NB4 (cell line): ENCODE measurements around the gene JHY.

Experiments
- DNase-seq: peaks from one replicate; pipeline ENCODE4 v3.0.0; 2010; ENCODE audit warnings: low read depth
- H3K4me3 ChIP-seq: one replicate; pipeline ENCODE4 v1.5.1; 2011; ENCODE audit warnings: mild to moderate bottlenecking, low read depth, low read length, moderate library complexity
- MAX ChIP-seq: IDR thresholded peaks from 2 replicates; pipeline ENCODE4 v1.6.1; 2011; ENCODE audit warnings: low read depth, low read length
- MYC ChIP-seq: IDR thresholded peaks from 2 replicates; pipeline ENCODE4 v1.6.1; 2011; ENCODE audit warnings: low read depth, low read length
- POLR2A ChIP-seq: IDR thresholded peaks from 2 replicates; pipeline ENCODE4 v1.6.1; 2011; ENCODE audit warnings: mild to moderate bottlenecking; ENCODE audit not compliant: insufficient read length; ENCODE audit errors: extremely low read depth
- TF ChIP-seq, protein P1 (sequence below): IDR thresholded peaks from one replicate; pipeline ENCODE4 v1.5.1; 2012; ENCODE audit warnings: low read depth, low read length

JHY gene

DNA sequence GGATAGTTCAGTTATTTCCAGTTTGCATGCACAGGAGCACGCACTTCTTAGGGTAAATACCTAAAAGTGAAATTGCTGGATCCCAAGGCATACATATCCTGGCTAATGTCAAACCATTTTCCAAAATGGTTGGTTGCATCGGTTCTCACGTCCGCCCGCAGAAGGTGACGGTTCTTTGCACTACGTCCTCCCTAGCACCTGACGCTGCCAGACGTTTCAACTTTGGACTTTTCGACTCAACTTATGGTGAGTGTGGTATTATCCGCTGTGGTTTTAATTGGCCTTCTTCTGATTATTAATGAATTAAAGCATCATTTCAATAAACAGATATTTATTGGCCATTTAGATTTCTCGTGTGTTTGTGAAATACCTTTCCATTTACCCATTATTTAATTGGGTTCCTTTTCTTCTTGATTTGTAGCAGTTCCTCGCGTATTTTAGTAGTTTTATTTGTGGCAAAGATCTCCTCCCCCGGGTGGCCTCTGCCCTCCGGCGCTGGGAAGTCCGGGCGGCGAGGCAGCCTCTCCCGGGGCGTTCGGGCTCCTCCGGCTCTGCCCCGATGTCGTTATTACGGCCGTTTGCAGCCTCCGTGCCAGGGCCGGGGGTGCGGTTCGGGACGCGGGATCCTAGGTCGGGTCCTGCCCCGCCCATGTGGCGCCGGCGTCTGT is at the start of gene JHY:
Gene JHY, plus strand, starts transcription at position 571 of the 668 bp plus-strand sequence. CDS start 3,091 bp downstream, outside the sequence.
- H3K4me3 ChIP-seq: peak within 1 kb of the TSS; percentile 60
- peak; percentile 60 for DNase-seq
- TF ChIP-seq MAX (no peak), MYC (no peak), POLR2A (no peak)
- TF ChIP-seq, protein P1, sequence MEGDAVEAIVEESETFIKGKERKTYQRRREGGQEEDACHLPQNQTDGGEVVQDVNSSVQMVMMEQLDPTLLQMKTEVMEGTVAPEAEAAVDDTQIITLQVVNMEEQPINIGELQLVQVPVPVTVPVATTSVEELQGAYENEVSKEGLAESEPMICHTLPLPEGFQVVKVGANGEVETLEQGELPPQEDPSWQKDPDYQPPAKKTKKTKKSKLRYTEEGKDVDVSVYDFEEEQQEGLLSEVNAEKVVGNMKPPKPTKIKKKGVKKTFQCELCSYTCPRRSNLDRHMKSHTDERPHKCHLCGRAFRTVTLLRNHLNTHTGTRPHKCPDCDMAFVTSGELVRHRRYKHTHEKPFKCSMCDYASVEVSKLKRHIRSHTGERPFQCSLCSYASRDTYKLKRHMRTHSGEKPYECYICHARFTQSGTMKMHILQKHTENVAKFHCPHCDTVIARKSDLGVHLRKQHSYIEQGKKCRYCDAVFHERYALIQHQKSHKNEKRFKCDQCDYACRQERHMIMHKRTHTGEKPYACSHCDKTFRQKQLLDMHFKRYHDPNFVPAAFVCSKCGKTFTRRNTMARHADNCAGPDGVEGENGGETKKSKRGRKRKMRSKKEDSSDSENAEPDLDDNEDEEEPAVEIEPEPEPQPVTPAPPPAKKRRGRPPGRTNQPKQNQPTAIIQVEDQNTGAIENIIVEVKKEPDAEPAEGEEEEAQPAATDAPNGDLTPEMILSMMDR: no peak

- no peak for TF ChIP-seq POLR2A
- TF ChIP-seq MYC: no peak
- TF ChIP-seq, protein P1: no peak
- TF ChIP-seq MAX: no peak
- DNase-seq: no peak
- no peak overlapping the region for H3K4me3 ChIP-seq
Observed at GRCh38 chr11:122833846-122834464, 48.6 kb upstream of the JHY start.

DNA sequence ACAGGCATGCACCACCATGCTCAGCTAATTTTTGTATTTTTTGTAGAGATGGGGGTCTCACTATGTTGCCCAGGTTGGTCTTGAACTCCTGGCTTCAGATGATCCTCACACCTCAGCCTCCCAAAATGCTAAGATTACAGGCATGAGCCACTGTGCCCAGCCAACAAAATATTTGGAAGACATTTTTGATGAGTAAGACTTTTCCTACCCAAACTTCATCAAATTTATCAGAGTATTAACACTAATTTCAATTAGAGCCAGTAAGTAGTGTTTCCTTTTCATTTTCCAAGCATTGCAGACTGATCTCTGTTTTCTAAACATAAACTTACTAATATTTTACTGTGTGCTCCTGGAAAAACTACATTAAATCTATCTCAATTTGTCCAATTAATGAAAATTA is 45.6 kb upstream of the JHY start:
- TF ChIP-seq POLR2A (no peak), MAX (no peak), MYC (no peak)
- TF ChIP-seq, protein P1: no peak
- H3K4me3 ChIP-seq: no peak overlapping the region
- no peak for DNase-seq

GRCh38 chr11:122837528-122838346 is 44.8 kb upstream of the JHY start:
- H3K4me3 ChIP-seq: no peak overlapping the region
- no peak for DNase-seq
- TF ChIP-seq POLR2A (no peak), MYC (no peak), MAX (no peak)
- TF ChIP-seq, protein P1: no peak

DNA sequence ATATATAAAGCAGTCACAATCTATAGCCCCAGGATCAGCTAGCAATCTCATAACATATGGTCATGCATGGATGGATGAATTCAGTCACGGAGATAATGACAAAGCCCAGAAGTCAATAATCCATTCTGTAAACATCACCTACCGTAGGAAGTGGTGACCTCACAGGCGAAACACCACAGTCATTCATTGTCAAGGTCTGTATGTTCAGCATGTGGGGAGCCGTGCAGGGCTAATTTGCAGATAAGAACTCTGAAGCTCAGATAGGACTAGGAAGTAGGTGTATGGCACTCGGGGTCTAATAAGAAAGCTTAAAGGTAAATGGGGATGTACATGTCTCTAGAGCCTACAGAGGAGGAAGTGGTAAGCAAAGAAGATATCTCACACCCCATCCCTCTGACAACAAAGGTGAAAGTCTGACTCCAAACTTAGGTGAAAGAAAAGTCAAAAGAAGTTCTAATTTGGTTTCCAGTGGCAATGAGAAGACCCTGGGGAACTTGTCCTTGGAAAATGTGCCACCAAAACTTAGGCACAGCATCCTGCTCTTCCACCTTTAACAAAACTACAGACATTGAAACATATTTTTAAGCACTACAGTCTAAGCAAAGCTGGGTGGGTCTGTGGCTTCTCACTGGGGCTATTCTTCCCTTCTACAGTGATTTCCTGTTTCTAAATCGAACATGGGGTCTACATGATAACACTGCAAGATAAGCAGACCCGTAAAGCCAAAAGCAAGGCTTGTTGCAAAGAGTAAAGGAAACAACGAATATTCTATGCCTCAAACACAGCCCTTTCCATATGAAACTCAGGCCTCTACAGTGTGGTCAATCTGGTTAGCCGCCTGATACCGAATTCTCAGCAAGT is 39.0 kb upstream of the JHY start:
- no peak overlapping the region for H3K4me3 ChIP-seq
- TF ChIP-seq, protein P1: no peak
- TF ChIP-seq MYC (no peak), POLR2A (no peak), MAX (no peak)
- DNase-seq: no peak
